ENCODE measurements around the gene TMEM273.

Gene TMEM273

GRCh38 chr10:49115015-49115795, 73.0 kb downstream of the TMEM273 start, which contains the start of gene VSTM4:
VSTM4 (minus strand) TSS chr10:49115522; CDS start chr10:49115485, 37 bp downstream.
- DNase-seq (ENCODE audit: low read depth) = no peak

- DNase-seq (ENCODE audit: low read depth) = no peak
Measured at GRCh38 chr10:49114718-49115014, 73.5 kb downstream of the TMEM273 start.

GRCh38 chr10:49113741-49114141, 74.5 kb downstream of the TMEM273 start:
- DNase-seq (ENCODE audit: low read depth) = no peak

GRCh38 chr10:49112851-49113250, 75.3 kb downstream of the TMEM273 start:
- no peak for DNase-seq (ENCODE audit: low read depth)

- no peak for DNase-seq (ENCODE audit: low read depth)
Measured at GRCh38 chr10:49112098-49112497, 76.1 kb downstream of the TMEM273 start.

GRCh38 chr10:49111320-49111698, 76.9 kb downstream of the TMEM273 start:
- DNase-seq (ENCODE audit: low read depth) = no peak

- no peak for DNase-seq (ENCODE audit: low read depth)
Measured at GRCh38 chr10:49110684-49111319, 77.4 kb downstream of the TMEM273 start.

GRCh38 chr10:49109669-49110340, 78.4 kb downstream of the TMEM273 start:
- DNase-seq (ENCODE audit: low read depth) = no peak

- no peak for DNase-seq (ENCODE audit: low read depth)
Measured at GRCh38 chr10:49108656-49109055, 79.5 kb downstream of the TMEM273 start.

- no peak for DNase-seq (ENCODE audit: low read depth)
Measured at GRCh38 chr10:49107887-49108267, 80.3 kb downstream of the TMEM273 start.

- DNase-seq (ENCODE audit: low read depth) = no peak
Measured at GRCh38 chr10:49107111-49107886, 80.9 kb downstream of the TMEM273 start.

GRCh38 chr10:49106451-49106850, 81.7 kb downstream of the TMEM273 start:
- DNase-seq (ENCODE audit: low read depth) = no peak

- no peak for DNase-seq (ENCODE audit: low read depth)
Measured at GRCh38 chr10:49105076-49105475, 83.1 kb downstream of the TMEM273 start.
